HG03439 (cell line): Measurements from ENCODE around the gene CBX2.
"Not testable (repeated sequence)": the region's sequence is repeated elsewhere in the genome, so short reads cannot be mapped to it uniquely, and the experiment has no call there.

Experiments
- ATAC-seq: cut with Tn5 transposase; IDR thresholded peaks from one replicate; pipeline ENCODE4 v1.9.1; 2021; ENCODE audit warnings: mild to moderate bottlenecking, moderate library complexity; ENCODE audit not compliant: unreplicated experiment

Gene CBX2

DNA sequence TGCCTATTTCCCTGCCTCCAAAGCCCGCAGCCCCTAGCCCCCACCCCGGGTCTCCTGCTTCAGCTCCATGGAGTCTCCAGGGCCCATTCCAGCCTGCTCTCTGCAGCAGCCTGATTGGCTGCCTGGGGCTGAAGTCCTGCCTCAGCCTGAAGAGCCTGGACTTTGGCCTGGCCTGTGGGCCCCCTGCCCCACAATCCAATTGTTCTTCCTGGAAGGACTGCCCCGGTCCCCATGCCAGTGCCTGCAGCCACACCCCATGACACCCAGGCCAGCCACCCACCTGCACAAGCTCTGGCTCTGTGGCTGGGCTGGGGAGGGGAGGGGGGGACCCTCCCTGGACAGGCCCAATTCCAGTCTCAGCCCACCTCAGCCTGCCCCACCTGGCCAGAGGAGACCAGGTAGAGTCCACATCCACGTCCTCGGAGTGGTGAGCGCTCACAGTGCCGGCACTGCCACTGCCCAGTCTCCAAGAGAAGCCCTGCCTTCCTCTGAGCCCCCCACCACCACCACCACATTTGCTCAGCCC, 34.9 kb upstream of the CBX2 start:
- ATAC-seq: no peak

DNA sequence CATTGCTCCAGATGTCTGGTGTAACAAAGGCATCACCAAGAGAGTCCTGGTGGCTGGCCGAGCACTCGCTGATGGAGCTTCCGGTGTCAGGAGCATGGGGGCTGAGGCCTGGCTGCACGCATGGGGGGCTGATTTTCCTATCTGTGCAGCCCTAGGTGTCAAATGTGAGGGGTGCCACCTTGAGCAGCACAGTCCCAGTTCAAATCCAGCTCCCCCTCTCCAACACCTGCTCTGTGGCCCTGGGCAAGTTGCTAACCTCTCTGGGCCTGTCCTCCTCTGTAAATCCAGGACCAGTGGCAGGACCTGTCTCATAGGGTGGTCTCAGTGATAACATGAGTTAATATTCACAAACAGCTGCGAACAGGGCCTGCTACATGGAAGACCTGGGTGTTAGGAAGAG, 34.3 kb upstream of the CBX2 start:
- no peak for ATAC-seq

DNA sequence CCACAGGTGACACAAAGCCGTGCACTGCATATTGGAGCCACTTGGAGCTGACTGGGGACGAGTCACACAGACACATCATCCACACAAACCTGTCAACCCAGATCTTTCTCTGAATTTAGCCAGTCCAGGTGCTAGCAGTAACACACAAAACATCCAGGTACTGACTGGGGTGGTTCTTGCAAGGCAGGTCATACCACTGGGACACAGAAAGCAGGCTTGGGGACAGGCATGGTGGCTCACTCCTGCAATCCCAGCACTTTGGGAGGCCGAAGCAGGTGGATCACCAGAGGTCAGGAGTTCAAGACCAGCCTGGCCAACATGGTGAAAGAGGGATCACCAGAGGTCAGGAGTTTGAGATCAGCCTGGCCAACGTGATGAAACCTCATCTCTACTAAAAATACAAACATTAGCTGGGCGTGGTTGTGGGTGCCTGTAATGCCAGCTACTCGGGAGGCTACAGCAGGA, 32.3 kb upstream of the CBX2 start:
- ATAC-seq: no peak

GRCh38 chr17:79746889-79747507, 30.9 kb upstream of the CBX2 start:
- ATAC-seq: no peak

GRCh38 chr17:79747508-79748294, 30.2 kb upstream of the CBX2 start:
- ATAC-seq: no peak

- ATAC-seq: no peak
Measured at GRCh38 chr17:79748295-79749099, 29.5 kb upstream of the CBX2 start.

- ATAC-seq: no peak
Measured at GRCh38 chr17:79749156-79749815, 28.7 kb upstream of the CBX2 start.

DNA sequence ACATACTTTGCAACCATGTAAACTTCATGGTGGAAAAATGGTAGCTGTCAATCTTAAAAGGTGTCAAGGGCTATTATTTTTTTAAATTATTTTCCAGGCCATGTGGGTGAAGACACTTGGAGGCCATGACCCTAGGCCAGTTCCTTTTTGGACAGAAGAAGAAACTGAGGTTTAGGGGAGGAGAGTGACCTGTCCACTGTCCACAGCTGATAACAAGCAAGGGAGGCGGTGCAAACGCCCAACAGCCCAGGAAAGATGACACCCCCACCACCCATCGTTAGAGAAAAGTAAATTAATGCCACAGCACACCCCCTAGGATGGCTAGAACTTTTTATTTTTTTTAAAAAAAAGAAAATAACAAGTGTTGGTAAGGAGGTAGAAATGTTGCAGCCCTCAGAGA, 28.0 kb upstream of the CBX2 start:
- ATAC-seq: no peak

DNA sequence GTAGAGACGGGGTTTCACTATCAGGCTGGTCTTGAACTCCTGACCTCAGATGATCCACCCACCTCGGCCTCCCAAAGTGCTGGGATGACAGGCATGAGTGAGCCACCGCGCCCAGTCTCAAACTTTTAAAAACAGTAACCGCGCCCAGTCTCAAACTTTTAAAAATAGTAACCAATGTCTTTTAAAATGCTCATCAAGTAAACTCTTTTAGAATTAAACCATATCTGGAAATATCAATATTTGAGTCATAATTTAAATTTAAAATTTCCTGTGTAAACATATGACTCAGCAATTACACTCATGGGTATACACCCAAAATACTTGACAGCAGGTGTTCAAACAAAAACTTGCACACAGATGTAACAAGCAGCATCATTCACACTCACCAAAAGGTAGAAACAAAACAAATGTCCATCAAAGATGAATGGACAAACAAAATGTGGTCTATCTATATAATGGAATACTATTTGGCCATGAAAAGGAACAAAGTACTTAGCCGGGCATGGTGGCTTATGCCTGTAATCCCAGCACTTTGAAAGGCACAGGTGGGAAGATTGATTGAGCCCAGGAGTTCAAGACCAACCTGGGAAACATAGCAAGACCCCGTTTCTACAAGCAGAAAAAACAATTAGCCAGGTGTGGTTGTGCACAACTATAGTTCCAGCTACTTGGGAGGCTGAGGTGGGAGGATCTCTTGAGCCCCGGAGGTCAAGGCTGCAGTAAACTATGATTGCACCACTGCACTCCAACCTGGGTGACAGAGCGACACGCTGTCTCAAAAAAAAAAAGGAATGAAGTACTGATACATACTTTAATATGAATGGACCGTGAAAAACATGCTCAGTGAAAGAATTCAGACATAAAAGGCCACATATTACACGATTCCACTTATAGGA, 27.1 kb upstream of the CBX2 start:
- no peak for ATAC-seq

- no peak for ATAC-seq
Measured at GRCh38 chr17:79752175-79752574, 25.8 kb upstream of the CBX2 start.

GRCh38 chr17:79754370-79754769, 23.6 kb upstream of the CBX2 start:
- no peak for ATAC-seq

- not testable (repeated sequence) for ATAC-seq
Measured at GRCh38 chr17:79754903-79755302, 23.0 kb upstream of the CBX2 start.

DNA sequence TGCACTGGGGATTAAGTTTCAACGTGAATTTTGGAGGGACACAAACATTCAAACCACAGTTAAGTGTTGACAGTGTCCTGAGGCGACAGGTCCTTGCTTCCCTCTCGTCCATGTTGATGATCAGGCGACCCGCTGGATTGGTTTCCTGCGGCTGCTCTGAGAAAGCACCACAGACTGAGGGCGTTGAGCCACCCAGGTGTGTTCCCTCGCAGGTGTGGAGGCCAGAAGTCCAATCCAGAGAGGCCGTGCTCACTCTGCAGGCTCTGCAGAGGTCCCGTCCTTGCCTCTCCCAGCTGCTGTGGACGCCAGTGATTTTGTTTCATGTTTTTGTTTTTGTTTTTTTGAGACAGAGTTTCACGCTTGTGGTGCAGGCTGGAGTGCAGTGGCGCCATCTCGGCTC, 22.4 kb upstream of the CBX2 start:
- no peak for ATAC-seq

- ATAC-seq: no peak
Measured at GRCh38 chr17:79757140-79757745, 20.7 kb upstream of the CBX2 start.

- no peak for ATAC-seq
Measured at GRCh38 chr17:79758271-79758670, 19.7 kb upstream of the CBX2 start.

DNA sequence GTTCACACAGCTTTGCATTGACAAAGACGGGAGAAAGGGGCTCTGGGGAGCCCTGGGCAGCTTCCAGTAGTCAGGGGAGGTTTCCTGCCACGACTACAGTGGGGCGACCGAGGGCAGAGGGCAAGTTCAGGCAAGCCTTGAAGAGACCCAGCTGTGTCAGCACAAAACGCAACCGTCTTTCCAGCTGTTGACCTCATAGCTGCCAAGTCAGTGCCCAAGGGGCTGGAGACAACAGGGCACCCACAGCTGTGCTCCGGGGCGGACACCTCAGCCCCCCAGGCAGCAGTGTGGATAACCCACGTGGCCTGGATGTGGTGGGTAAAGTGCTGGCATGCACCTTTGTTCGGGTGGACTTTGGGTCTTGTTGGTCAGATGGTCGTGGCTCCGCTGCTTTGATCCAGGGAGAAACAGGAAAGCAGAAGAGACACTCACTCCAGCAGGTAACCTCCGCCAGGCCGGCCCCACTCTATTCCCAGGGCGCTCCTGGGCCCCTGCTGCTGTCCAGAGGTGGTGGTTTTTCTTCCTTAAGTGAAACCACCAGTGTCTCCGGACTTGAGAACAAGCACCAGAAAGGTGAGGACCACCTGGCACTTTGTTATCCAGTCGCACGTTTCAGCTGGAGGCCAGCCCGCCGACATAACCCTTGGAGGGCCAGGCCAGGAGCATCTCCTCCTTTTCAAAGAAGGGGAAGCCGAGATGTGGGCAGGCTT, 17.6 kb upstream of the CBX2 start:
- ATAC-seq: no peak

GRCh38 chr17:79761894-79762589, 15.9 kb upstream of the CBX2 start:
- no peak for ATAC-seq

DNA sequence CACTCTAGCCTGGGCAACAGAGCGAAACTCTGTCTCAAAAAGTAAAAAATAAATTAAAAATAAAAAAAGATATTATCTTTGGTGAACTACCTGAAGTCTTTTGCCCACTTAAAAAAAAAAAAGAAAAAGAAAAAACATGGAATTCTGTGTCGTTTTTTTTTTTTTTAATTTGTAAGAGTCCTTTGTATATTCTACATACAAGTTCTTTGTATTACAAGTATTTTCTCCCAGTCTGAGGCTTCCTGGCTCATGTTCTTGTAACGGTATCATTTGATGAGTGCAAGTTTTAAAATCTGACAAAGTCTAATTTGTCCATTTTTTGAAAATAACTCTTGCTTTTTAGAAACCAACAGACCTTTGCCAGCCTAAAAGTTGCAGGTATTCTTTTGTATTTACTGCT, 12.2 kb upstream of the CBX2 start:
- ATAC-seq: no peak
